DMS153 (cell line): ENCODE measurements around the gene MRI1.

ENCODE experiments used
- DNase-seq: peaks from one replicate; lab custom pipeline; 2025; lab: John Stamatoyannopoulos, UW

MRI1 gene

GRCh38 chr19:13794757-13795589 lies 30.7 kb downstream of the MRI1 start, which contains the start of gene ZSWIM4:
Gene ZSWIM4, plus strand, starts transcription at chr19:13795443. Its CDS starts 206 bp downstream, at chr19:13795649.
- DNase-seq = peak; percentile 98

GRCh38 chr19:13795595-13796300 lies 31.4 kb downstream of the MRI1 start:
- no peak for DNase-seq

DNA sequence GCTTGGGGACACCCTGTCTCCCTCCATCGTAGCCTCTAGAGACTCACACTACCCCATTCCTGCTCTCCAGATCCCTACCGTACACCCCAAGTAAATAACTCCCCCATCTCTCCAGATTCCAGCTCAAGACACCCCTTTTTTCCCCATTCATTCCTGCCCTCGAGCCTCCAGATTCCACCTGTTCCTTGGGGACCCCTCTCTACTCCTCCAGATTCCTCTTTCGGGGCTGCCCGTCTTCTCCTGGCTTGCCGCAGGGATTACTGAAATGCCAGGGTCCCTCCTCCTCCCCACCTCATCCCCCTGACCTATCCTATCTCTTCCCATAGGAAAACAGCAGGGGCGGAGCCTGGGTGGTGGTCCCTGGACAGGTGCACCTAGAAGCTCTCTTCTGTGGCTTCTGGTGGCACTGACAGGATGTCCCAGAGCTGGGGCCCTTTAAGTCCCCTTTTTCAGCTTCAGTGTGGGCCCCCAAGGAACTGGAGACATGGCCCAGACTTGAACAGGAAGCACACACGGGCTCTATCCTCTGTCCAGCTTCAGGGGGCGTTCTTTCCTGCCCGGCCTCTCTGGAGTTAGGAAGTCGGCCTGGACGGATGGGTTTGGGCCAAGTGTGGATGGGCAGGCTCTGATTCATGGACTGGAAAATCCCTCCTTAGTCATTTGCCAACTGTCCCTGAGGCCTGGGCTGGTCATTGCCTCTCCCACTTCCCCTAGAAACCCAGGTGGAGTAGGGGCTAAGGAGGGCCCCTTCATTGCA lies 32.2 kb downstream of the MRI1 start:
- no peak for DNase-seq

GRCh38 chr19:13797058-13797440 lies 32.7 kb downstream of the MRI1 start:
- no peak for DNase-seq

DNA sequence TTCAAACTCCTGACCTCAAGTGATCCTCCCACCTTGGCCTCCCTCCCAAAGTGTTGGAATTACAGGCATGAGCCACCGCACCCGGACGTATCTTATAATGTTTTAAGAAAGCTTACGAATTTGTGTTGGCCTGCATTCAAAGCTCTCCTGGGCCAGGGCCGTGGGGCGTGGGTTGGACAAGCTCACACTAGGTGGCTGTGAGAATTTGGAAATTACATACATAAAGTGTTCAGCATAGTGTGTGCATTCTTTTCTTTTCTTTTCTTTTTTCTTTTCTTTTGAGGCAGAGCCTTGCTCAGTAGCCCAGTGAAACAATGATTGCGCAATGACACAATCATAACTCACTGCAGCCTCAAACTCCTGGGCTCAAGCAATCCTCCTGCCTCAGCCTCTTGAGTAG lies 33.5 kb downstream of the MRI1 start:
- DNase-seq = no peak

DNA sequence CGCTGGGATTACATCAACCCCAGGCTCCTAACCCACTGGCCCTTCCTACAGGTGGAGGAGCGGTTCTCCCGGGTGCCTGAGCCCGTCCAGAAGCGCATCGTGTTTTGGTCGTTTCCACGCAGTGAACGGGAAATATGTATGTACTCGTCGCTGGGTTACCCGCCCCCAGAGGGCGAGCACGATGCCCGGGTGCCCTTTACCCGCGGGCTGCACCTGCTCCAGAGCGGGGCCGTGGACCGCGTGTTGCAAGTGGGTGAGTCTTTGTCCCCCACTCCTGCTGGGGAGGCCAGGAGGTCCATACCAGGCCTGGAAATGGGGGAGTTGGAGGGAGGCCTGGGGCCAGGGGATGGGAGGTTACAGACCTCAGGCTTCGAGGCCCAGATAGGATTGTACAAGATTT lies 35.3 kb downstream of the MRI1 start:
- no peak for DNase-seq

- DNase-seq = no peak
Measured at GRCh38 chr19:13803038-13803437, 38.7 kb downstream of the MRI1 start.

DNA sequence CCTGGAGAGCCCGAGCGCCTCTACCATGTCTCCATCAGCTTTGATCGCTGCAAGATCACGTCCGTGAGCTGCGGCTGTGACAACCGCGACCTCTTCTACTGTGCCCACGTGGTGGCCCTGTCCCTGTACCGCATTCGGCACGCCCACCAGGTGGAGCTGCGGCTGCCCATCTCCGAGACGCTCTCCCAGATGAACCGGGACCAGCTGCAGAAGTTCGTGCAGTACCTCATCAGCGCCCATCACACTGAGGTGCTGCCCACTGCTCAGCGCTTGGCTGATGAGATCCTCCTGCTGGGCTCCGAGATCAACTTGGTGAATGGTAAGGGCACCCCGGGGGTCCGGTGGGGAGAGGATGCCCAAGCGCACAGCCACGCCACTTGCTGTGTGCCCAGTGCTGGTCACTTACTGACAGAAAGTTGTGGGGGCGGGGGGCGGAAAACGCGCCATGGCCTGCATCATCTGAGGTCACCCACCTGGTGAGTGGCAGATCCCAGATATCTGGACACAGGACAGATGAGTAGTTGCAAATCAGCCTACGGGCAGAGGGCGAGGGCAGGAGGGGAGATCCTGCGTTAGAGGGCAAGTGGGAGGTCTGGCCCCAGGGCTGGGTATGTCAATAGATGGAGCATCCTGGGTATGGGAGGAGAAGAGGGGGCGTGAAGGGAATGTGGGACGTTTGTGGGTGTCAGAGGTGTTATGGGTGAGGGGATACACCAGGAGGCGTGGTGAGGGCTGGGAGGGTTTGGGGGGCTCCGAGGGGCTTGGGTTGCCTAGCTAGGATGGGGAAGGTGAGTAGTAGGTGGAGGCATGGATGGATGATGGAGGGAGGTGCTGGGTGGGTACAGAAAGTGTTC lies 40.7 kb downstream of the MRI1 start:
- no peak for DNase-seq

- DNase-seq = no peak
Measured at GRCh38 chr19:13806728-13807127, 42.4 kb downstream of the MRI1 start.

GRCh38 chr19:13807421-13808021 lies 43.2 kb downstream of the MRI1 start:
- no peak for DNase-seq

GRCh38 chr19:13808856-13809255 lies 44.5 kb downstream of the MRI1 start:
- DNase-seq = no peak

DNA sequence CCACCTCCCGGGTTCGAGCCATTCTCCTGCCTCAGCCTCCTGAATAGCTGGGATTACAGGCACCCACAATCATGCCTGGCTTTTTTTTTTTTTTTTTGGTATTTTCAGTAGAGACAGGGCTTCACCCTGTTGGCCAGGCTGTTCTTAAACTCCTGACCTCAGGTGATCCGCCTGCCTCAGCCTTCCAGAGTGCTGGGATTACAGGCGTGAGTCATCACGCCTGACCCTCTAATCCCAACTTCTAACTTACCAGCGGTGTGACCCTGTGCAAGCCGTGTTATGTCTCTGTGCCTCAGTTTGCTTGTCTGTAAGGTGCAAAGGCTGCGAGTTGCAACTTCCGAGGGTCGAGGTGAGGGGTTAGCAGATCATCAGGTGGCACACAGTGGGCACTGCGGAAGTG lies 48.2 kb downstream of the MRI1 start:
- DNase-seq = no peak

- no peak for DNase-seq
Measured at GRCh38 chr19:13813147-13813546, 48.8 kb downstream of the MRI1 start.

DNA sequence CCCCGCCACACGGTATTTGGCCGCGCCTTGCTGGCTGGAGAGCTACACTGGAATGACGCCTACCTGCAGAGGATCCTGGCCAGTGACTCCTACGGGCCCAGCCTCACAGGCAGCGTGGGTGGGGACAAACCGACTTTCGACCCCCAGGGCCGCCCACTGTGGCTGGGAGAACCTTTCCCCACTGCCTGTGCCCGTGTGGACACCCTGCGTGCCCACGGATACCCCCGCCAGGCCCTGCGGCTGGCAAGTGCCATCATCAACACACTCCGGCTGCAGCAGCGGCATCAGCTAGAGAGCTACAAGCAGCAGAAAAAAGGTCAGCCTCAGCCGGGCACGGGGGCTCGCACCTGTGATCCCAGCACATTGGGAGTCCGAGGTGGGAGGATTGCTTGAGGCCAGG lies 50.2 kb downstream of the MRI1 start:
- DNase-seq = no peak

DNA sequence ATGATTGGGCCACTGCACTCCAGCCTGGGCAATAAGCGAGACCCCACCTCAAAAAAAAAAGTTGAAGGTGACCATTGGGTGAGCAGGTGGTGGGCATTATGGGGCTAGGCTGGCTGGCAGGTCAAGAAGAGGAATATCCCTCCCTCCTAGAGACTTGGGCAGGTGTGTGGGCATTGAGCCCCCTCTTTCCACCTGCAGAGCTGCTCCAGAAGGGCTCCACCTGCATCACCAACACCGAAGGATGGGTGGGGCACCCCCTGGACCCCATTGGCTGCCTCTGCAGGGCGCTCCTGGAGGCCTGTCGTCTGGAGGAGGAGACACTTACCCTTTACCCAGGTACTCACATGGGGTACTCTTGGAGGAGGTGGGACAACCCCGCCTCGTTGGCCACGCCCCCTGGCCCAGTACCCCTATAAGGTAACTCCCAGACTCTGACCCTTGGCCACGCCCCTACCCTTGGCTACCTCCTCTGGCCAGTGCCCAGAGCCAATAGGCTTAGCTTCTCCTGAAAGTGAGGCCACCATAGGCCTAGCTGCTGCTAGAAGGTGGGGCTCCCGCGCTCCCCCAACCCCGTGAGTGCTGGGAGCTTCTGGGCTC lies 52.8 kb downstream of the MRI1 start:
- DNase-seq = peak; percentile 92

- DNase-seq = peak; percentile 93
Measured at GRCh38 chr19:13817615-13818371, 53.5 kb downstream of the MRI1 start.

DNA sequence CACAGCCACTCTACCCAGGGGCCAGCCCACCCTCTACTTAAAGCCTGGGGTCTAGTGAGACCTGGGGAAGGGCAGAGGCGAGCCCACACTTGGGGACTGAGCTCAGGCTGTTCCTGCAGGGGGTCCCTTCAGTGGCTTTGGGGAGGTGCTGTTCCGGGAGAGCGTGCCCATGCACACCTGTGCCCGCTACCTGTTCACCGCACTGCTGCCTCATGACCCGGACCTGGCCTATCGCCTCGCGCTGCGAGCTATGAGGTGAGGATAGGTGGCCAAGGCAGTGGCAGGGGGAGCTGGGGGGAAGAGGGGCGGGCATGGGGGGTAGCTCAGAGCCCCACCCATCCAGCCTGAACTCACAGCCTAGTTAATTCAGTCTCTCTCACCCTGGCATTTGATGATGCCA lies 54.9 kb downstream of the MRI1 start:
- DNase-seq = no peak

GRCh38 chr19:13821292-13821691 lies 57.0 kb downstream of the MRI1 start:
- no peak for DNase-seq

- no peak for DNase-seq
Measured at GRCh38 chr19:13823256-13823655, 58.9 kb downstream of the MRI1 start.
